GM12873 (cell line): Measurements from ENCODE around the gene RALA.

Source experiments
- CTCF ChIP-seq: IDR thresholded peaks from 2 replicates; pipeline ENCODE4 v1.5.1; 2012; ENCODE audit warnings: low read depth, mild to moderate bottlenecking, moderate library complexity, low read length, control low read depth; ENCODE audit not compliant: insufficient read depth; ENCODE audit errors: missing control alignments

The RALA gene

GRCh38 chr7:39588416-39588815, 35.0 kb upstream of the RALA start:
- TF ChIP-seq CTCF: no peak

GRCh38 chr7:39589323-39590111, 33.9 kb upstream of the RALA start:
- no peak for TF ChIP-seq CTCF

GRCh38 chr7:39592586-39592985, 30.8 kb upstream of the RALA start:
- no peak for TF ChIP-seq CTCF

- TF ChIP-seq CTCF: no peak
These were observed 28.3 kb upstream of the RALA start for GRCh38 chr7:39594988-39595620.

GRCh38 chr7:39602351-39602750, 21.0 kb upstream of the RALA start:
- no peak for TF ChIP-seq CTCF

- TF ChIP-seq CTCF: no peak
These were observed 19.4 kb upstream of the RALA start for GRCh38 chr7:39603924-39604323.

GRCh38 chr7:39605087-39605486, 18.3 kb upstream of the RALA start:
- no peak for TF ChIP-seq CTCF
